ENCODE results near the gene CALCOCO1.

CALCOCO1 gene

DNA sequence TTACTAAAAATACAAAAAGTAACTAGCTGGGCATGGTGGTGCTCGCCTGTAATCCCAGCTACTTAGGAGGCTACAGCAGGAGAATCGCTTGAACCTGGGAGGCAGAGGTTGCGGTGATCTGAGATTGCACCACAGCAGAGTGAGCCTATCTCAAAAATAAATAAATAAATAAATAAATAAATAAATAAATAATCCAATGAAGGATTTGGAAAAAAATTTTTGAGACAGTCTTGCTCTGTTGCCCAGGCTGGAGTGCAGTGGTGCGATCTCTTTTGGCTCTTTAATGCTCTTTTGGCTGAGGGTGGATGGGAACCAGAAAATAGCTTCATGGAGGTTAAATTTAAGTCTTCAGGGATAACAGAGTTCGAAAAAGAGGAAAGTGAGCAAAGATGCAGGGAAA, 63.1 kb downstream of the CALCOCO1 start:
- no peak for DNase-seq (ENCODE audit: low read depth)

DNA sequence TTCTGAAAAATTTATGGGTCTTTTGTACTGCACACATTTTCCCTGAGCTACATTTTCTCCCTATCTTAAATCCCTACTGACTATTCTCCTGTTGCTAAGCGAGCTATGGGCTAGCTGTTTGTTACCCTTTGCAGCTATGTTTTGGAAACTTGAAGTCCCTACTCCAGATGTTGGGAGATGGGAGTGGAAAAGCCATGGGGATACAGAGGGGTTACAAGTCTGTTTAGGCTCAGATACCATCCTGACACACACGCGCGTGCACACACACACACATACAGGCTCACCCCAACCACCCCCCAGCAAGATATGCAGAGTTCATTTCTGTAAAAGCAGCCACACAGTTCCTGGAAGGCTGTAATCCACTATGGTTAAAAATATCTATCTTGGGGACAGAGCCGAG, 67.2 kb downstream of the CALCOCO1 start:
- DNase-seq (ENCODE audit: low read depth) = peak; percentile 5

GRCh38 chr12:53659571-53659981, 67.7 kb downstream of the CALCOCO1 start:
- DNase-seq (ENCODE audit: low read depth) = peak; percentile 26

DNA sequence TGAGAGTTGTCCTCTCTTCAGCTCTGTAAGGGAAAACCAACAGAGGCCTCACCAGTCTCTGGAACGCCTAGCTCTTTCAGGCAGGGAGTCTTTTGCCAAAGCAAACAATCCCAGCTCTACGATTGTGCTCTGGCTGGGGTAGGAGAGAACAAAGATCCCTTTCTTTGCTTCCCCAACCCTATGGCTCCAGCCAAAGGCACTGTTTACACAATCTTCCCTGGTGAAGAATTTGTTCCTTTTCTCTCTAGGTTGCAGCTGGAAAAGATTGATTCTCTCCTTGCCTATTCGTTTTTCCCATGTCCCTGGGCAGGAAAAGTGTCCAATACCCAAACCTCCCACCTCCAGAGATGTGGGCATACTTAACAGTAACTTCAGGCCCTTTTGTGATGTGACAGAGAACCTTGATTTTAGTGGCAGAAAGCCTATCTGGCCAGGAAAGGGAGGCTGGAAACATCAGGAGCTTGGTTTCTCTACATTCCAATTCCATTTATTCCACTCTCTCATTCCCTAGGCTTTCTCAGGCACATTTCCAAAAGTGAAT, 68.2 kb downstream of the CALCOCO1 start:
- DNase-seq (ENCODE audit: low read depth) = peak; percentile 69
